CD4-positive, alpha-beta T cell treated with Interleukin-15 for 4 hours (primary cell): ENCODE data around the gene HIGD1A.
A peak's percentile ranks its signal among the peaks of the same experiment; 100 is the strongest.

Experiments used
- DNase-seq: peaks from one replicate; pipeline ENCODE4 v3.0.0-alpha.2; 2020; ENCODE audit warnings: low spot score

Gene HIGD1A

DNA sequence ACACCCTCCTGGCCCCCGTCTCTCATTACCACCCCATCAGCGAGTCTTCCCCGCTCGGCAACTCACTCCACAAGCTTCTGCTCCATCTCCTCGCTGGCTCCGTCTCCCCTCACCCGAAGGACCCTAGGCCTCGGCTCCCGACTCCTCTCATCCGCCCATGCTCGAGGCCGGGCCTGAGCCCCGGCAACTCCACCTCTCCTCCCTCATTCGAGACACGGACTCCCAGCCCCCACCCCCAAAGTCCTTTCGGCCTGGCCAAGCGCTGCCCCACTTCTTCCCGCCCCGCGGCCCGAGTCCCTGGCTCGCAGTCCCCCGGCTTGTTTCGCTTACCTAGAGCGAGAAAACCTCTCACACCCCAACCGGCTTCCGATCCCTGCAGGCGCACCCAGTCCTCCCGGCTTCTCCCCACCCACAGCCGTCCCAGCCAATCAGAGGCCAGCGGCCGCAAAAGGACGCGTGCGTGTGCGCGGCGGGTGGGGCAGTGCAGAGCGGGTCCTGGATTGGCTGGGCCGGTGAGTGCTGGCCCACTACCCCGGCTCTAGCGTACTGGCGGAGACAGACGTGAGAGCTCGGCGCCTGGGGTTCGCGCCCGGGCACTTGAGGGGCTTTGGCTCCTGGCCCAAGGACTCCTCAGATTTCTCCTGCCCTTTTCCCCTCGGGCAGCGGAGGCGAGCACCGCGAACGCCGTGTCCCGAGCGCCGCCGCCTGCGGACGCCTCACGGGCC lies at the start of gene HIGD1A:
Gene HIGD1A, minus strand, starts transcription at position 385 of the 725 bp plus-strand sequence. CDS start 10,237 bp downstream, outside the sequence.
- peak; percentile 93 for DNase-seq

DNA sequence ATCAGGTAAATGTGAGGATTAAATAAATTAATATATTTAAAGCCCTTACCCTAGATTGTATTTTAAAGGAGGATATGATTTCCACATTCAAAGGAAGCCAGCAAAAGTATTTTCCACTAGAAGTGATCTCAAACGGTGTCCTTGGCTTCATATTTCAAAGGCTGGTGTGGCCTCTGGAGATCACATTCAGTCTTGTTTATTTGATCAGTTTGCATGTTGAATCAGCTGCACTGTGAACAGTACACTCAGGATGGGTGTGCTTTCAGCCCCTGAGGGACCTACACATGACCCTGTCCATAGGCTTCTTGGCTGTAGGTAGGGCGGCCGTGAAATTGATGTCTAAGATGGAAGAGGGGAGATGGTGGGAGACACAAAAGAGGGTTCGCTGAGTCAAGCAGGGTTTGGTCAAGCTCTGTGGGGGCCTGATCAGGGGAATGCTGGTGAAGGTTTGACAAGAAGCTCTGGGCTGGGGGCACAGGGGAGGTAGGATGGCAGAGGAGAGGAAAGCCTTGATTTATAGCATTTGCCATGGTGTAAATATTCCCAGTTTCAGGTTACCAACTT lies 49.5 kb upstream of the HIGD1A start:
- no peak for DNase-seq

DNA sequence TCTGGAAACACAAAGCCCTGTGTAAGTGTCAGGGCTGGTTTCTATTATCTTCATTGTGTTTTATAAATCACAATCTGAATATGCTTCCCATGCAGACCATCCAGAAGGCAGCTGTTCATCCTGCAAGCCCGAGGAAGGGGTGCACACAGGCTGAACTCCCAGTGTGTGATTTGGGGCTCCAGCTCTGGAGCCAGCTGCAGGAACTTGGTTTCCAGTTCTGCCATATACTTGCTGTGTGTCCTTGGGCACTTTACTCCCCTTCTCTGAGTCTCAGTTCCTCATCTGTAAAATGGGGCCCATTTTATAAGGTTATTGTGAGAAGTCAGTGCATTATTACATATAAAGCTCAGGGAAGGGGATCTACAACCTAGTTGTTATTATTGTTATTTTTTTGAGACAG lies 48.8 kb upstream of the HIGD1A start:
- DNase-seq = no peak

DNA sequence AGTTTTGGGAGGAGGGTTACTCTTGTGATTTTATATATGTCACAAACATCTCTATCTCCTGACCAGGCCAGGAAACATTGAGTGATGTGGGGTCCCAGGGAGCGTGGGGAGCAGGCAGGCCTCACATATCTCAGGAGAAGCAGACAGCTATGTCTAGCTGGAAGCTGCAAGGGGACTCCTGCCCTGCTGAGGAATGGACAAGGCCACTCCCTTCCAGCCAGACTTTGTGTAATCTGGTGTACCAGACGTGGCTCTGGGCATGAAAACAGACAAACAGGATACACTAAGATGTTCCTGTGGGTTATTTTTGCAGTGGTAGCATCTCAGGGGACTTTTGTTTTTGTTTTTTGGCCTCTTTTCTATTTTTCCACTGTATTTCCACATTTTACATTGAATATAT lies 48.2 kb upstream of the HIGD1A start:
- no peak for DNase-seq

DNA sequence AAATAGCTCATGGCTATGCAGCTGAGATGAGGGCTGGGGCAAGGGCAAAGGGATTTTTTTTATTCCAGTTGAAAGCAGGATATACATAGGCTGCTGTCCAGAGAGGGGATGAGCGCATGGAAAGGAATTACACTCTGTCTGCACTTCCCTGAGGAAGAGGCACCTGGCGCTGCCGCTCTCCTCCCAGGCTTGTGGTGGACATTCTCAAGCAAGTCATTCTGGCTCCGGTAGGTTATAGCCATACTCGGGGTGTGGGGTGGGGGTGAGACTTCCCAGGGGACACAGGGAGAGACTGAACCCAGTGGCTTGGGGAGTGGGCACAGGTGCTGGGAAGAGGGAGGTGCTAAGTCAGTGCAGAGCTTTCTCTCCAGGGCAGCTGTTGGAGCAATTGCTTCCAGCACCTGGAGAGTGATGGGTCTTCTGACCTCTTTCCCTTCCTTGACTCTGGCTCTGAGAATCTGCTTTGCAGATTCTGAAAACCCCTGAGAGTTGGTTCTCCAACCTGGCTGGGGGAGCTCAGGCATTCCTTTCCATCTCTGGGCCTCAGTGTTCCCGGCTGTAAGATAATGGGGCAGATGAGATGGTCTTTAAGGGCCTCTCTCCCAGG lies 47.0 kb upstream of the HIGD1A start:
- DNase-seq = no peak

- no peak for DNase-seq
Measured at GRCh38 chr3:42850263-42850662, 46.0 kb upstream of the HIGD1A start.

- DNase-seq = no peak
Measured at GRCh38 chr3:42849017-42849416, 44.7 kb upstream of the HIGD1A start.

- DNase-seq = no peak
Measured at GRCh38 chr3:42847731-42848130, 43.4 kb upstream of the HIGD1A start.

DNA sequence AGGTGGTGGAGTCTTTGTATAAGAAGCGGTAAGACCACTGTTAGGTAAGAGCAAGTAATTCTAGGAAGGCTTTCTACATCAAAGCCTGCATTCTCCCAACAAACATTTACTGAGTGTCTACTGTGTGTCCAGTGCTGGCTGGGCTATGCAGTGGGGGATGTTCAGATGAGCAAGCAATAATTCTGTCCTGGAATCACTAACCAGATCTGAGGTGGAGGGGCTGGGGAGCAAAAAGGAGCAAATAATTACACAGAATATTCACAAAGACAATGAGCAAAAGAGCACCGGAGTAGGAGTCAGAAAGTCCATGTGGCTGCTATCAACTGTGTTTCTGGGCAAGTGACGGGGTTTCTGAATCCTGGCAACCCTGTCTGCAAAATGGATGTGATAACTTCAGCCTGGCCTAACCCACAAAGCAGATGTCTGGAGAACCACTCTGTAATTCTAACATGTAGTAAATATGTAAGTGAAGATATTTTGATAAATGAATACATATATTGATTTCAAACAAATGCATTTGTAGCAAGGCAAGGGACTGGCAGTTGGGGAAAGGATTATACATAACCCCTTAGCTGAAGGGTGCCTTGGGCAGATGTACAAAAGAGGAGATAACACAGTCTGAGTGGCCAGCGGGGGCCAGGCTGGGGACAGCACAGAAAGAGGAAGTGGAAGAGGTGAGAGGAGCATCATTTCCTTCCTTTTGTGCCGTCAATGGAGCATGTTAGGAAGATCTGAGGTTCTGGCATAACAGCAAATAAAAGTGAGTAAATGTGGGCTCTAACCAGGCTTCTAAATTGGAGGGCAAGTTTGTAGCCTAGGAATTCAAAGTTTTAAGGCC lies 42.6 kb upstream of the HIGD1A start:
- no peak for DNase-seq

GRCh38 chr3:42844815-42845214 lies 40.5 kb upstream of the HIGD1A start:
- DNase-seq = no peak

DNA sequence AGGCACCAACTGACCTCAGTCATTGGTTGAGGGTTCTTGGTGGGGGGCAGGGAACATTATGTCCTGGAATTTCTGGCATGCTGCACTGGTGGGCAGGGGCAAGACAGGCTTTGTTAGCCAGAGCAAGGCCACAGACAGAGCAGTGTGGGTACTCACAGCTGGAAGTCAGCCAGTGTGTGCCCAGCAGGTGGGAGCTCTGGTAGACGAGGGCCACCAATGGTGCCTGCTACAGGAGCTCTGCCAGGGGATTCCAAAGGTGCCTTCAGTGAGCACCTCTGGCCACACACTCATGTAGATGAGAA lies 40.1 kb upstream of the HIGD1A start:
- no peak for DNase-seq

- no peak for DNase-seq
Measured at GRCh38 chr3:42843713-42844411, 39.6 kb upstream of the HIGD1A start.

DNA sequence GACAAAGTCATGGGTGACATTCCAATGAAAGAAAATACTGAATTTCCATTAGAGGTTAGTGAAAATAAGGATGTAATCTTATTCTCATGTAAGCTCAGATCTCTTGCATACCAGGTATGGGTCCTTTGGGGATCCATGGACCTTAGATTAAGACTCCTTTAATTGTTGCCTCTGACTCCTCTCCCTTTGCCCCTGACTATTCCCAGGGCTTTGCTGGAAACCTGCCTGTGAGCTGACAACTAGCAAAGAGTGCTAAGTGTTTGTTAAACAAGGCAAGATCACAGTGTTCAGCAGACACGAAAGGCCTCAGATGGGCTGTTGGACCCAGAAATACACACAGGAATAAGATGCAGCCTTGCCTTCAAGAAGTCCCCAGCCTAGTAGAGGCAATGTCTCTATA lies 37.0 kb upstream of the HIGD1A start:
- no peak for DNase-seq

- peak; percentile 43 for DNase-seq
Measured at GRCh38 chr3:42839616-42840015, 35.3 kb upstream of the HIGD1A start.

GRCh38 chr3:42838571-42838970 lies 34.3 kb upstream of the HIGD1A start:
- DNase-seq = no peak

GRCh38 chr3:42836150-42837123 lies 32.1 kb upstream of the HIGD1A start:
- no peak for DNase-seq

DNA sequence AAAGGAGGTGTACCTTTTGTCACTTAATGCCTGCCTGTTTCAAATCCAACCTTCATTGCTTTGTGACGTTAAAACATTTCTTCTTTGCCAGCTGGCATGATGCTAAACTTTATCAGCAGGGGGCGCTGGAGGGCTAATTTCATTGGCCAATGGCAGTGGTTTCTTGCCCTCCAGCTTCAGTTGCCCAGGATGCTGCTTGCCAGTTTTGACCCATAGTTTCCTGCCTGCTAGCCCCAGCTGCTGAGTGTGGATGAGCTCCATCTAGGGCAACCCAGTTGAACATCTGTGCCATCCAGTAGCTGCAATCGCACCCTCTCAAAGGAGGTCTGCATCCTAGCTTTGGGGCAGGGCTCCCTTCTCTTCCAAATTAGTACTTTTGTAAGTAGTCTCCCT lies 27.0 kb upstream of the HIGD1A start:
- DNase-seq = peak; percentile 79

GRCh38 chr3:42830437-42831320 lies 26.4 kb upstream of the HIGD1A start:
- no peak for DNase-seq

DNA sequence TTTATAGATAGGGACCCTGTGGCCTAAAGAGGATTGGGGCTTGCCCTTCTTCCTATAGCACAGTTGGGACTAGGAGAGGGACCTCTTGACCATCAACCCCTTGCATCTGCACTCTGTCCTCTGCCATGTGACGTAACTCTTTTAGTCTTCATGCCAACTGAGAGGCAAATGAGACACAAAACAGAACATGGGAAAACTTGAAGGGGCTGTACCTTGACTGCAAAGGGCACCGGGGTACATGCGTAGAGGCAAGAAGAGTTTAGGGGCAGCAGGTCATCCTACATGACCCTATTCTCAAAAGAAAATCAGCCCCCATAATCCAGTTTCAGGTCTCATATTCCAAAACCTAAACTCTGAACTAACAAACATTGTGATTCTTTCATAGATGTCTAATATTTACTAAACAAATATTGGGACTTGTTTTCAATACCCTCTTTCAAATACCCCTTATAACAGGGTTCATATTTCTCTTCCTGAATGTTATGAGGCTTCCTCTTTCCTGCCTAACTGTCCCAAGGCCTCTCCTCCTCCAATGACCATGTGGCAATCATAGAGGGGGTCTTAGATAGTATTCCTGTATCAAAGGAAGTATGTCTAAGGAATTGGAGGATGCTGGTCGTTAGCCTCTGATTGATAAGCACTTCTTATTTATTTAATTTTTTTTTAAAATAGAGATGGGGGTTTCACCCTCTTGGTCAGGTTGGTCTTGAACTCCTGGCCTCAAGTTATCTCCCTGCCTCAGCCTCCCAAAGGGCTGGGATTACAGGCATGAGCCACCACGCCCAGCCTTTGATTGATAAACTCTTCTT lies 25.5 kb upstream of the HIGD1A start:
- no peak for DNase-seq
